HepG2 (cell line): ENCODE data around the gene MYO10.

Experiments
- ATF6 ChIP-seq: sonication (generic); formaldehyde crosslinking; conservative IDR thresholded peaks from 2 replicates; pipeline ENCODE4 v1.4.0; 2020; ENCODE audit warnings: missing genetic modification reagents
- CTCF ChIP-seq: sonication (generic); formaldehyde crosslinking; IDR thresholded peaks from 2 replicates; pipeline ENCODE4 v1.5.0; 2020; ENCODE audit warnings: mild to moderate bottlenecking, missing genetic modification reagents, moderate library complexity
- HDAC6 ChIP-seq: fragments of 200-600 bp; sonication (generic); IDR thresholded peaks from 2 replicates; pipeline ENCODE4 v1.7.0; 2017; ENCODE audit warnings: mild to moderate bottlenecking, antibody characterized with exemption, low read length, low read depth
- JUN ChIP-seq: sonication (generic); formaldehyde crosslinking; IDR thresholded peaks from 2 replicates; pipeline ENCODE4 v1.4.0; 2020; ENCODE audit warnings: mild to moderate bottlenecking, missing genetic modification reagents
- MED13 ChIP-seq: sonication (generic); formaldehyde crosslinking; IDR thresholded peaks from 2 replicates; pipeline ENCODE4 v1.5.0; 2020; ENCODE audit warnings: missing genetic modification reagents
- MXI1 ChIP-seq: IDR thresholded peaks from 3 replicates; pipeline ENCODE4 v1.6.1; 2012; ENCODE audit warnings: low read depth, low read length, inconsistent platforms, borderline replicate concordance
- SP1 ChIP-seq, 2 experiments: fragments of 450-650 bp in 1 of 2; sonication (generic) in 1 of 2; formaldehyde crosslinking in 1 of 2; IDR thresholded peaks; 2 replicates each; pipeline versions ENCODE4 v1.4.0 to v1.6.1; 2016 to 2020; ENCODE audit warnings: missing genetic modification reagents in 1 of 2

DNA sequence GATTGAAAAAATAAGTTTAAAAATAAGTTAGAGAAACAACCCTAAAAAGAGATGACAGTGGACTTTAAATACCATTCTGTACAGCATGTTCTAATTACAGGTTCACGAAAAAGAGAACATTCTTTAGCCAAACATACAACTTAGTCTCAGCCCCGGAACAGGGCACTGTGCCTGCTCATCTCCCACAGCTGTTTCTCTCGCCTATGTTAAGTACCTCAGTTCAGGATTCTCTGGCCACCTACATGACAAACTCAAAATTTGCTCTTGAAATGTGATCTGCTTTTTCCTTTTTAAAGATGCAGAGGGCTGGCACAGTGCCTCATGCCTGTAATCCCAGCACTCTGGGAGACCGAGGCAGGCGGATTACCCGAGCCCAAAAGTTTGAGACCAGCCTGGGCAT, 52.3 kb downstream of the MYO10 start:
- TF ChIP-seq JUN (CRISPR knock-in tag) (no peak), ATF6 (CRISPR knock-in tag) (no peak), SP1 (IDR thresholded peaks at IDR 0.05) (no peak), SP1 (CRISPR knock-in tag; IDR thresholded peaks at IDR 0.05) (no peak), CTCF (CRISPR knock-in tag) (no peak), MXI1 (no peak), MED13 (CRISPR knock-in tag) (no peak), HDAC6 (no peak)
